NT2/D1 (cell line): ENCODE results near the gene CDCA7L.

Experiments
- SUZ12 ChIP-seq: IDR thresholded peaks from 2 replicates; pipeline ENCODE4 v1.6.1; 2011; ENCODE audit not compliant: insufficient read length, insufficient read depth; ENCODE audit errors: extremely low read depth
- YY1 ChIP-seq: IDR thresholded peaks from 2 replicates; pipeline ENCODE4 v1.6.1; 2011; ENCODE audit not compliant: insufficient read length, insufficient read depth
- ZNF274 ChIP-seq: IDR thresholded peaks from 2 replicates; pipeline ENCODE4 v1.6.1; 2011; ENCODE audit warnings: mild to moderate bottlenecking, low read depth, low read length

DNA sequence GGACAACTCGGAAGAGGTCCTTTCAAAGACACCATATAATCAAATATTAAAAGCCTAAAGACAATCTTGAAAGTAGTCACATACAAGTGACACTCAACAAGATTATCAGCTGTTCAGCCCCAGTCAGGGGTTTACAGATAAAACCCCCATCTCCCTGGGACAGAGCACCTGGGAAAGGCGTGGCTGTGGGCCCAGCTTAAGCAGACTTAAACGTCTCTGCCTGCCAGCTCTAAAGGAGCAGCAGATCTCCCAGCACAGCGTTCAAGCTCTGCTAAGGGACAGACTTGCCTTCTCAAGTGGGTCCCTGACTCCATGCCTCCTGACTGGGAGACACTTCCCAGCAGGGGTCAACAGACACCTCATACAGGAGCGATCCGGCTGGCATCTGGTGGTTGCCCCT, 18.0 kb downstream of the CDCA7L start:
- TF ChIP-seq YY1 (no peak), ZNF274 (no peak), SUZ12 (no peak)
